Calu3 (cell line): ENCODE measurements around the gene NGEF. TPM values are rescaled to one million over a fixed set of nuclear protein-coding genes. Genes with fewer than 3 reads are reported as not detected.

Source experiments
- BruUV-seq: library from RNA; stranded (reverse); fragments of 400-500 nt; replicated peaks from 2 replicates; lab custom pipeline; 2021; lab: Mats Ljungman, UMichigan
- CTCF ChIA-PET: fragments of 300-600 bp; sonication (Branson Sonifier 250); formaldehyde crosslinking; loops from one replicate; lab custom pipeline; 2022; ENCODE audit warnings: antibody characterized with exemption; lab: Charles Lee
- DNase-seq: peaks from one replicate; pipeline ENCODE4 v3.0.0; 2022
- H3K27ac Mint-ChIP-seq: one replicate; pipeline ENCODE4 v1.8.0; 2022; ENCODE audit warnings: mixed read lengths; ENCODE audit not compliant: unreplicated experiment
- H3K27me3 Mint-ChIP-seq: one replicate; pipeline ENCODE4 v1.8.0; 2022; ENCODE audit warnings: mixed read lengths; ENCODE audit not compliant: unreplicated experiment
- H3K36me3 Mint-ChIP-seq: one replicate; pipeline ENCODE4 v1.8.0; 2022; ENCODE audit warnings: mild to moderate bottlenecking, moderate library complexity, mixed read lengths; ENCODE audit not compliant: insufficient read depth, unreplicated experiment
- H3K4me1 Mint-ChIP-seq: one replicate; pipeline ENCODE4 v1.8.0; 2022; ENCODE audit warnings: mild to moderate bottlenecking, low read depth, mixed read lengths; ENCODE audit not compliant: unreplicated experiment
- H3K4me3 Mint-ChIP-seq: one replicate; pipeline ENCODE4 v1.8.0; 2022; ENCODE audit warnings: mild to moderate bottlenecking, low read depth, moderate library complexity, mixed read lengths; ENCODE audit not compliant: unreplicated experiment
- H3K9me3 Mint-ChIP-seq: one replicate; pipeline ENCODE4 v1.8.0; 2022; ENCODE audit warnings: low read depth, mixed read lengths; ENCODE audit not compliant: unreplicated experiment
- intact Hi-C: fragments of 100-400 bp; cut with micrococcal nuclease; formaldehyde crosslinking; loops from one replicate; pipeline ENCODE4 v1.10.0; 2022; ENCODE audit not compliant: unreplicated experiment
- total RNA-seq: library from RNA; stranded (reverse); gene quantifications from 2 replicates; pipeline ENCODE4 v1.2.3, GENCODE V29; 2022
- TF ChIP-seq, protein P1 (sequence below): fragments of 200-600 bp; IDR thresholded peaks from one replicate; pipeline ENCODE4 v1.8.0; 2022; ENCODE audit warnings: antibody characterized with exemption; ENCODE audit not compliant: unreplicated experiment

NGEF gene
- total RNA-seq, 1 experiment from 2014 or later = 1.7 TPM

DNA sequence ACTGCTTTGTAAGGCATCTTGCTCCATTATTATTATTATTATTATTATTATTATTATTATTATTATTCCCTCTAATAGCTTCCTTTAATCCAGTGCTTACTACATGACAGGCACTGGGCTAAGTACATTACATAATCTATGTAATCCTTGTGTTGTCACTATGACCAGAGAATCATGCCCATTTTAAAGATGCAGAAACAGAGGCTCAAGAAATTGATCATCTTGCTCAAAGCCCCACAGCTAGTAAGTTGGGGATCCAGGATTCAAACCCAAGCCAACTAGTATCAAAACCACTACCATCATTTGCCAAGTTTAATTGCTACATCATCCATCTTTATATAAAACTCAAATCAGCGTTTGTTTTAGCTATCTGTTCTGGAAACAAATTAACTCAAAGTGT, 594 bp upstream of the NGEF start:
- no peak overlapping the region for H3K4me3 Mint-ChIP-seq
- H3K27ac Mint-ChIP-seq = no peak overlapping the region
- CTCF ChIA-PET = interaction anchor here (1.0 to 1.5 kb wide), 2 partner anchors 8 to 15 kb away, joined by 4 to 5 read pairs; no protein-coding TSS in a partner anchor
- TF ChIP-seq, protein P1, sequence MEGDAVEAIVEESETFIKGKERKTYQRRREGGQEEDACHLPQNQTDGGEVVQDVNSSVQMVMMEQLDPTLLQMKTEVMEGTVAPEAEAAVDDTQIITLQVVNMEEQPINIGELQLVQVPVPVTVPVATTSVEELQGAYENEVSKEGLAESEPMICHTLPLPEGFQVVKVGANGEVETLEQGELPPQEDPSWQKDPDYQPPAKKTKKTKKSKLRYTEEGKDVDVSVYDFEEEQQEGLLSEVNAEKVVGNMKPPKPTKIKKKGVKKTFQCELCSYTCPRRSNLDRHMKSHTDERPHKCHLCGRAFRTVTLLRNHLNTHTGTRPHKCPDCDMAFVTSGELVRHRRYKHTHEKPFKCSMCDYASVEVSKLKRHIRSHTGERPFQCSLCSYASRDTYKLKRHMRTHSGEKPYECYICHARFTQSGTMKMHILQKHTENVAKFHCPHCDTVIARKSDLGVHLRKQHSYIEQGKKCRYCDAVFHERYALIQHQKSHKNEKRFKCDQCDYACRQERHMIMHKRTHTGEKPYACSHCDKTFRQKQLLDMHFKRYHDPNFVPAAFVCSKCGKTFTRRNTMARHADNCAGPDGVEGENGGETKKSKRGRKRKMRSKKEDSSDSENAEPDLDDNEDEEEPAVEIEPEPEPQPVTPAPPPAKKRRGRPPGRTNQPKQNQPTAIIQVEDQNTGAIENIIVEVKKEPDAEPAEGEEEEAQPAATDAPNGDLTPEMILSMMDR = no peak
- no TSS peak for BruUV-seq
- intact Hi-C loops = no loop called here
- peaks cover 4% of the 10 kb centered on the region for H3K9me3 Mint-ChIP-seq
- peaks cover 24% of the 10 kb centered on the region for H3K4me1 Mint-ChIP-seq
- DNase-seq = no peak
- no peaks in the 10 kb centered on the region for H3K36me3 Mint-ChIP-seq
- no peaks in the 10 kb centered on the region for H3K27me3 Mint-ChIP-seq

DNA sequence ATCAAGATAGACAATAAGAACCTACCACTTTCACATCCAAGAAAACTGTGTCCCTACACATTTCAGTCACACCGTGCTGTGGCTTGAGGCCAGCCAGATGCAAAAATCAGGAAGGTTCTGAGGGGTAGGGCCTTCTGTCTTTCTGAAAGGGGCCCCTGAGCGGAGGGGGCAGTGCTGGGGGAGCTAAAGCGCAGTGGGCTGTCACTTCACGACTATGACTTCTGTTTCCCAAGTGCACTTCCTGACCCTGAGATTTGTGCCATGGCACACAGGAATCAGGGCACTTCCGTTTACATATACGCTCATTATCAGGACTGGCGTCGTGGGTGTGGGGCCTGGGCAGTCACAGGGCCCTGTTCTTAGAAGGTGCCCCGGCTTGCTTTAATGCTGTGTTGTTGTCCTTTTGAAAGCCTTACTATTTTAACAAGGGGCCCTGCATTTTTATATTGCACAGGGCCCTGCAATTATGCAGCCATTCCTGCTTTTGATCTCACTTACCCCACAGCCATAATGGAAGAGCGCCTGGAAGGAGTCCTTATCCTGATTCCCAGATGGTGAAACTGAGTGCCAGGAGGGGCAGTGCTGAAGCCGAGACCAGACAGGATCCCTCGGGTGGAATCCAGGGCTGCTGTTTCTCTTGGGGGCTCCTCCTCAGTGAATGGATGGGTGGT, 620 bp downstream of the NGEF start:
- Mint-ChIP-seq H3K27me3 (no peaks in the 10 kb centered on the region), H3K4me1 (peaks cover 24% of the 10 kb centered on the region), H3K4me3 (peak overlapping the region; percentile 47), H3K27ac (peak overlapping the region; percentile 46), H3K9me3 (peaks cover 4% of the 10 kb centered on the region), H3K36me3 (no peaks in the 10 kb centered on the region)
- DNase-seq = no peak
- no TSS peak for BruUV-seq
- TF ChIP-seq, protein P1 = no peak
- intact Hi-C loops = no loop called here
- CTCF ChIA-PET = interaction anchor here (0.6 to 1.5 kb wide), 3 partner anchors 9 to 85 kb away, joined by 3 to 5 read pairs (median 4); no protein-coding TSS in a partner anchor

DNA sequence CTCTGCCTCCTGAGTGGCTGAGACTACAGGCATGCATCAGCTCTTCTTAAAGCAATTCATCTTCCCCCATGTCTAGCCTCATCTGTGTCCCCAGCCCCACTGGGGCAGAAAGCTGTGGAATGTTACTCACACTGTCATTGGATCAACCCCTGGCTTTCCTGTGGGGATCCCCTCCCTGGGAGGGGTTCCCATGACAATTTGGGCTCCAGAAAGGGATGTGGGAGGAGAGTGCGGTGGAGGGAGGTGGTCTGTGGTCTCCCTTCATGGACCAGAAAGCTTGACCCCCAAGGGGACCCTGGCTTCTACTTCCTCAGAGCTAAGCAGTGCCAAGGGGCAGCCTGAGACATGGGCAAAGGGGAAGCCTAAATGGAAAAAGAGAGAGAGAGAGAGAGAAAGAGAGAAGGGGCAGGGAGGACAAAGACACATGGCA, 1.3 kb downstream of the NGEF start:
- Mint-ChIP-seq H3K9me3 (peaks cover 4% of the 10 kb centered on the region), H3K27me3 (no peaks in the 10 kb centered on the region), H3K4me1 (peaks cover 24% of the 10 kb centered on the region), H3K36me3 (no peaks in the 10 kb centered on the region), H3K27ac (no peak overlapping the region), H3K4me3 (no peak overlapping the region)
- intact Hi-C loops = no loop called here
- CTCF ChIA-PET = no interaction called here
- BruUV-seq = no TSS peak
- no peak for DNase-seq
- TF ChIP-seq, protein P1 = no peak

DNA sequence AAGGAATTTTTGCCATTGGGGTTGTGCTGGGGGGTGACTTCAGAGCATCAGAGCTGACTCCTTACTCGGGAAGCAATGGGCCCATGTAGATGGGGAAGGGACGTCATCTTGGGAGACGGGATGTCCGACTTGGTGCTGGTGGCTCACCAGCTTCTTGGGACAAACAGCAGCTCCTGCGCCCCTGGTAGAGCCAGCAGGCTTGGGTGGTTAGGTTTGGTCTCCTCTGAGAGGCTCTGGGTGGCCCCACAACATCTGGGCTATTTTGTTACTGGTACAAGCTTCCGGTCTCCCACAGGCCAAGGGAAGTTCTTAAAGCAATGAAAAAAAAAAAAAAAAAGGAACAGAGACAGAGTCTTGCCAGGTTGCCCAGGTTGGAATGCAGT, 1.8 kb downstream of the NGEF start:
- no peak overlapping the region for H3K27ac Mint-ChIP-seq
- no peaks in the 10 kb centered on the region for H3K27me3 Mint-ChIP-seq
- intact Hi-C loops = no loop called here
- peaks cover 4% of the 10 kb centered on the region for H3K9me3 Mint-ChIP-seq
- CTCF ChIA-PET = no interaction called here
- H3K36me3 Mint-ChIP-seq = no peaks in the 10 kb centered on the region
- TF ChIP-seq, protein P1 = no peak
- peaks cover 24% of the 10 kb centered on the region for H3K4me1 Mint-ChIP-seq
- BruUV-seq = no TSS peak
- no peak overlapping the region for H3K4me3 Mint-ChIP-seq
- no peak for DNase-seq
